Renal cortical epithelial cell (primary cell): ENCODE measurements around the gene BAIAP2. TPM values are rescaled to one million over a fixed set of nuclear protein-coding genes. Genes with fewer than 3 reads are reported as not detected.
"Not testable (repeated sequence)": the region's sequence is repeated elsewhere in the genome, so short reads cannot be mapped to it uniquely, and the experiment has no call there.

ENCODE experiments used
- DNase-seq: peaks from one replicate; pipeline ENCODE4 v3.0.0-alpha.2; 2011; ENCODE audit warnings: low read depth
- total RNA-seq: library from RNA; depleted of rRNA; stranded (reverse); fragments of >200 nt; gene quantifications from 2 replicates; pipeline ENCODE4 v1.2.3, GENCODE V29; 2014

Gene BAIAP2
- total RNA-seq, 1 donor from 2014 or later, result 55.2 TPM

- no peak for DNase-seq
Measured at GRCh38 chr17:81021531-81022343, 13.2 kb upstream of the BAIAP2 start.

GRCh38 chr17:81022344-81022676, 12.6 kb upstream of the BAIAP2 start:
- DNase-seq, result no peak

GRCh38 chr17:81025065-81025740, 9.7 kb upstream of the BAIAP2 start:
- no peak for DNase-seq

DNA sequence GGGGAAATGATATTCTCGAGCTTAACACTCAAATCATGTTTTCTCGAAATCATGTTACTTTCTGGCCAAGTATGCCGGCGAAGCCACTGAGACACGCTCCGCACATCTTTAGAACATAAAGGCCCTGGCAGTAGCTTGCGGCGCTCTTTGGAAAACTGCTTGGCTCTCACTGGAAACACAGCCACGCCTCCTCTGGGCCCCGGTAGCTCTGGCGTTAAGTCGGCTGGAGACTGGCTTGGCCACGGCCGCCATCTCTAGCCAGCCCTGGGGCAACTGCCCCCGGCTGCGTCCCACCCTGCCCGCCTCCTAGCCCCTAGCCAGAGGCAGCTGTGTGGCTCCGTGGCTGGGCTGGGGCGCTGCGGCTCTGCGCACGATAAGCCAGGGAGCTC, 9.2 kb upstream of the BAIAP2 start:
- no peak for DNase-seq

- no peak for DNase-seq
Measured at GRCh38 chr17:81026266-81027036, 8.5 kb upstream of the BAIAP2 start.

DNA sequence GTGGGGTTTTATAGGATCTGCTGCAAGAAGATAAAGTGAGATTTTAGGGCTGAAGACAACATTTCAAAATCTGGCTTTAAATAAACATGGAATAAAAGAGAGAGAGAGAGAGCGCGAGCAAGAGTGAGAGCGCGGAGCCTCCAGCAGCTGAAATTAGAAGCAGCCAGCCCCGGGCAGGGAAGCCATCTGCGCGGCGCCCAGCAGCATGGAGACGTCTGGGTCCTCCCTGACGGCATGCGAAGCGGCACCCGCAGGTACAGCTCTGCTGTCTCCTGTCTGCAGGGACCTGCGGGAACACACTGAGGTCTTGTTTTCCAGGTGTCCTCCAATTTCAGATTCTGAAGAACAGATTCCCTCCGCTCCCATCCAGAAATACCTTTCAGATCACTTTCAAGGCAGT, 7.9 kb upstream of the BAIAP2 start:
- DNase-seq, result no peak

- no peak for DNase-seq
Measured at GRCh38 chr17:81027591-81028505, 7.1 kb upstream of the BAIAP2 start.

- no peak for DNase-seq
Measured at GRCh38 chr17:81028506-81028858, 6.5 kb upstream of the BAIAP2 start.

- no peak for DNase-seq
Measured at GRCh38 chr17:81029859-81030258, 5.1 kb upstream of the BAIAP2 start.

DNA sequence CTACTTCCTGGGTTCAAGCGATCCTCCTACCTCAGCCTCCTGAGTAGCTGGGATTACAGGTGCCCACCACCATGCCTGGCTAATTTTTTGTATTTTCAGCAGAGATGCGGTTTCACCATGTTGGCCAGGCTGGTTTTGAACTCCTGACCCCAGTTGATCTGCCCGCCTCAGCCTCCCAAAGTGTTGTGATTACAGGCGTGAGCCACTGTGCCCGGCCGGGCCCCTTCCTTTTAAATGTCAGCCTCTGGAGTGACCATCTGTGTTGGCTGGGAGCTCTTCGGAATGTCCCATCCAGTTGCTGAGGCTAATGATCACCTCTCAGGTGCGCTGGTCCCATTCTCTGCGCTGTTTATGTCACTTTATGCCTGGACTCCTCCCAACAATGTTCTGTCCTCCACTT, 4.6 kb upstream of the BAIAP2 start:
- DNase-seq, result not testable (repeated sequence)

DNA sequence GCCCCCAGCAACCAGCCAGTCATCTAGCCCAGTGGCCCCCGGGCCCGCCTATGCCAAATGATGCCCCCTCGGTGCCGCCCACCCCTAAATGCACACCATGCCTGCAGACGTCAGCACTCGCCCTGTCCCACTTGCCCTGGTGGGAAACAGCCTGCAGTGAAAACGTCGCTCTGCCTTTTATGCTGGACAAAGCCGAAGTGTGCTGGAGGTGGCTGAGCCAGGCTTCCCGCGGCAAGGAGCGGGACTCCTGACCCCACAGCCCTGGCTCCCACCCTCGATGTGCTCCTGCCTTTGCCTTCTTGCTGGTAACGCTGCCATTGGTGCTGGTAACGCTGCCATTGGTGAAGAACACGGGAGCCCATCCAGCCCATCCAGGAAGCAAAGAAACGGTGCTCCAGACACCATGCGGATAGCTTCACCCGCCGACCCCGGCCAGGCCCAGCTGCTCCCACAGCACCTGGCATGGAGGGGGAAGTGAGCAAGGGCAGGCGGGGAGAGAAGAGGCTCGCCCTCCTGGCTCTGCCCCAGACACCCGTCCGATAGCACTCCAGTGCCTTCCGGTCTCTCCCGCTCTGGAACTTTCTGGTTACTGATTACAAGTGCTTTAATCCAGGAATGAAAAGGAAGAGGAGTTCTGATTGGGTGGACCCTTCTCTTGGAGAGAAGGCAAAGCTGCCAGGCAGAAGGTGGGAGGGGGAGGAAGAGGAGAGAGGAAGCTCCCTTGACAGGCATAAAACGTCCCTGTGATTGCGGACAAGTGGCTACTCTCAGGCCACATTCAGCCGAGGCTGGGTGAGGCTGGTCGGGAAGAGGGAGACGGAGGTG, 4.0 kb upstream of the BAIAP2 start:
- DNase-seq, result peak; percentile 82

DNA sequence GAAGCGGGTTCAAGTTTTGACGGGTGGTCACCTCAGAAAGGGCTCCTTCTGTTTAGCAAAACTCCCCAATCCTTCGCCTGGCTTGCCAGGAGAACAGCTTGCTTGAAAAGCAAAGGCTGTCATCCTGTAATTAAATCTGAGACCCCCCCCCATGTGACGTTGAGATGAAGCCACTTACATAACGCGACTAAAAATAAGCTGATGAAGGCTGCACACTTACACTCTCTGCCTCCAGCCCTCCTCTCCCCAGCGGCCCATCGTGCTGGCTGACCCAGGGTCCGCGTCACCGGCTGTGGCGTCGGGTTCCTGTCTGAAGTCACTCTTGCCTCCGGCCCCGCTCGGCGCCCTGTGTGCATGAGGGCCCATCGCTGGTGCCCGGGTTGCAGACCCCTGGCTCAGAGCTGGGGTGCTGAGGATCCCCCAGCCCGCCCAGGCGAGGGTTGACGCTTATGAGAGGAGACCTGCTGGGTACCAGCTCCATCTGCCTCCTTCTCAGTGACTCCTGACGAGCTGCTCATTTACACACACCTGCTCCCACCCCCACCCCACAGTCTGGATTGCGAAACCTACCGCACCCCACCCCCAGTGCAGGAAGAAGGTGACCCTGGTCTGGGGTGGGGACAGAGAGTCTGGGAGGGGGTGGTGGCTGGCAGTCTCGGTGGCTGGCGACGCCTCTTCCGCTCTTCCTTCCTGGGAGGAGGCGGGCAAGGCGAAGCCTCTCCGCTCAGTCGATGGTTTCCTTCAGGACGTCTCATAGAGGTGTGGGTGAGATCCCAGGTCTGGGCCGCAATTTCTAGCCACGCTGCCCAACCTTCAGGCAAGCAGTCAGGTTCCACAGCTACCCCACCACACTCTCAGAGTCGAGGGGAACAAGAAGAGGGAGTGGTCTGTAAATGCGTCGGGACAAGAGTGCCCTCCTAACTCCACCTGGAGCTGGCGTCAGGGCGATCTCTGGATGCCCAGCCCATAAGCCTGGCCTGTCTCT, 3.1 kb upstream of the BAIAP2 start:
- DNase-seq, result no peak

DNA sequence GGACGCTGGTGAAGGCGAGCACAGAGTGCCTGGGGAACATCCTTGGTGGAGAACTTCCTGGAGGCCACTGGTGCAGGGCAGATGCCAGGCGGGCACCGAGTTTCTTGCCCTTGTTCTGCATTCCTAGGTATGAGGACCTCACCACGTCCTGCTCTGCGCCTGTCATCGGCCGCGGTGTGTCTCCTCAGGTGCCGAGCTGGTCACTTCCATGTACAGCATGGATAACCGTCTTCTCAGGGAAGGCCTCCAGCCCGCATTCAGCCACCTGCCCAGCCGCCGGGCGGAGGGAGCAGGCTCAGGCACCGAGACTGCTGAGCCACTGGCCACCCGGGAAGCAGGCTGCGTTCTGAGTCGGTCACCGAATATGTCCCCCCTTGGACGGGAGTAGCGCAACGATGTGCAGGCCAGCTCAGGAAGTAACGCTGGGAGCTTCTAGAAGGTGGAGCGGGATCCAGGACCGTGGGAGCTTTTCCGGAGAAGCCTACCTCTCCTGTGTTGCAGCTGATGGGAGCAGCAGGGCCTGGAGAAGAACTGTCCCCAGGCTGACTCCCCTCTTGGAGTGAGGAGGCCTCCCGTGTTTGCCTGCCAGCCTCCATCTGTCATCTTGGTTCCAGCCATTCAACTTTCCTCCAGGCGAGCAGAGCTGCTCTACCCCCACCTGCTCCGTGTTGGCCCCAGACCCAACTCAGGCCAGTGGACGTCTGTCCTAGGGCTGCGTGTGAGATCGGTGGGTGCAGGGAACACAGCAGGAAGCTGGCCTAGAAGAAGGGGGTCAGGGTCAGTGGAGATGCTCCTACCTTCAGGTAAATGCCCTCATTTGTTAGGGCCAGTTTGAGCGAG, 2.1 kb upstream of the BAIAP2 start:
- no peak for DNase-seq

GRCh38 chr17:81033535-81034167, 1.3 kb upstream of the BAIAP2 start:
- DNase-seq, result no peak

DNA sequence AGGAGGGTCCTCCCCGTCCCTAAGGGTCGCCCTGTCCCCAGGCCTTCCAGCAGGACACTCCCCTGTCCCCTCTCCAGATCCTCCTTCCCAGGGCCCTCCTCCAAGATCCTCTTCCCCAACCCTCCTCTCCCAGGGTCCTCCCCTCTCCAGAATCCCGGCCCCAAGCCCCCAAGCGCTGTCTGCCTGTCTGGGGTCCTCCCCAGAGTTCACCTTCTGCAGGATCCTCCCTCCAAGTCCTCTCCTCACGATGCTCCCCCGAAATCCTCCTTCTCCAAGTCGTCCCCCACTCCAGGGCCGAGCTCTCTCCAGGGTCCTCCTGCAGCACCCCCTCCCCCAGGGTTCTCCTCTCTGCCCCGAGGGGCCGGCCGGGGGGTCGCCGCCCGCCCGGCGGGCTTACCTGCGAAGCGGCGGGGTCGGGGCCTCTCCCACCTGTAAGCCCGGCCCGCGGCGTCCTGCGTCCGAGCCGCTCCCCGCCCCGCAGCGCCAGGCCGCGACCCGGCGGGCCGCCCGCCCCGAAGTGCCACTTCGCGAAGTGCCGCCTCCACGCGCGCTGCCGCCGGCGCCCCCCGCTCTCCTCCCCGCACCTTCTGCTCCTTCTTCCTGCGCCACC, 678 bp upstream of the BAIAP2 start:
- no peak for DNase-seq

GRCh38 chr17:81035521-81036196, 708 bp downstream of the BAIAP2 start:
- no peak for DNase-seq
